ENCODE results near the gene RTRAF.

RTRAF gene

DNA sequence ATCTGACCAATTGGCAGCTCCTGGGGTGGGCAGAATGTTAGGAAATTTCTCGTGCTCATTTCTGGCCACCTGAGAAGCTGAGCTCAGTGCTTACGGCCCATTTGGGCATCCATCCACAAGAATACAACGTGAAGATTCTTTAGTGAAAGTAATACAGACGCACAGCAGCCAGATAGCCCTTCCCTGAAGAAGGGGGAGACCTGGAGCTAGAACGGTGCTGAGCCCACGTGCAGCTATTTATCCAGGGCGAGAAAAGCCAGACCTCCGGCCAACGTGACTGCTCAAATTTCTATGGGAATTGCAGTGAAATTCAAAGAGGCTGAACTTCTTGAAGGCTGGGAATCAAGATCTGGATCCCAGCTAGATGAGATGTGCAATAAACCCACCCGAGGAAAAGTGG is 58.8 kb downstream of the RTRAF start:
- no peaks in the 10 kb centered on the region for H3K9me3 ChIP-seq (ENCODE audit: control insufficient read depth in 1 of 2, low read length in 2 of 2)
- H3K4me1 ChIP-seq (ENCODE audit: control insufficient read depth in 1 of 2, insufficient read depth in 2 of 2, low read length in 2 of 2) = peaks cover 0 to 6% of the 10 kb centered on the region in 2 donors
- H3K4me3 ChIP-seq (ENCODE audit: low read depth in 1 of 2, low read length in 2 of 2) = no peak overlapping the region
- no peaks in the 10 kb centered on the region for H3K36me3 ChIP-seq (ENCODE audit: control insufficient read depth in 1 of 2, insufficient read depth in 2 of 2, low read length in 2 of 2)
- H3K27me3 ChIP-seq (ENCODE audit: control insufficient read depth in 1 of 2, insufficient read depth in 2 of 2, low read length in 2 of 2) = no peaks in the 10 kb centered on the region
- H3K9ac ChIP-seq (ENCODE audit: low read depth in 1 of 2, low read length in 2 of 2) = no peak overlapping the region
- H3K27ac ChIP-seq (ENCODE audit: low read depth, low read length) = no peak overlapping the region

DNA sequence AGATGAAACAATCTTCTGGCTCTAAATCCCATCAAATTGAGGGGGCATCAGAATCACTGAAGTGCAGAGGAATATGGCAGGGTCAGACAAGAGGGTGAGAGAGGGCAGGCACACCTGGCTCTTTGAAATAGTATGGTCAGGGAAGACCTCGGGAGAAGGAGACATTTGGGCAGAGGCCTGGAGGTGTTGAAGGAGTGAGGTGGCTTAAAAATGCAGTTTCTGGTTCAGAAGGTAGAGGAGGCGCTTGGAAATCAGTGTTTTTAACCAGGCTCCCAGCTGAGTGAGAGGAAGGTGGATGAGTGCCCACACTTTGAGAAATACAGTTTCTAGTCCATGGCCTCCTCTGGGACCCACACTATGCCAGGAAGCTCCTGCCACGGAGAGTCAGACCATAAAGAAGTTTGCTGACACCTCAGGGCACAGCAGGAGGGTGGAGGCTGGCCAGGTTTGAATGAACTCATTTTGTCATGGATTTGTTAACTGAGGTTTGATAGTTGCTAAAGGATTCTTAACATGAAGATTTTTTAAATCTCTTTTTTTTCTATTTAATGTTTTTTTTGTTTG is 59.4 kb downstream of the RTRAF start:
- H3K27ac ChIP-seq (ENCODE audit: low read depth, low read length) = no peak overlapping the region
- H3K4me1 ChIP-seq (ENCODE audit: control insufficient read depth in 1 of 2, insufficient read depth in 2 of 2, low read length in 2 of 2) = peaks cover 0 to 6% of the 10 kb centered on the region in 2 donors

DNA sequence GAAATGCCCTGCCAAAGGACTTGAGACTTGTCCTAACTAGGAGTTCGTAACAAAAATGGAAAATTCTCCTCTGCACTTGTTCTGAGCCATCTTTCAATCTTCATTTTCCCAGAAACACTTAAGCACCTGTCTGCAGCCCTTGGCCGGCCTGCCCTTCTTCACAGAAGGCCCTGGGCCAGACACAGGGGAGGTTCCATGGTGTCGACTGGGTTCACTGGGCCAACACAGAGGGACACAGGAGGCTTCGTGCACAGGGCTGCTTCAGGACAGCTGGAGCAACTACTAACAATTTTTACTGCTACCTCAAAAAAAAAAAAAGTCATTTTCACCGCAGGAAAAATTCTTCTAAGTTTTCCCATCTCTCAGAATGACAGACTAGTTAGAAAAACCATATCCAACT is 59.9 kb downstream of the RTRAF start:
- no peak overlapping the region for H3K4me3 ChIP-seq (ENCODE audit: low read depth in 1 of 2, low read length in 2 of 2)
- H3K9ac ChIP-seq (ENCODE audit: low read depth in 1 of 2, low read length in 2 of 2) = no peak overlapping the region
- no peaks in the 10 kb centered on the region for H3K27me3 ChIP-seq (ENCODE audit: control insufficient read depth in 1 of 2, insufficient read depth in 2 of 2, low read length in 2 of 2)
- H3K36me3 ChIP-seq (ENCODE audit: control insufficient read depth in 1 of 2, insufficient read depth in 2 of 2, low read length in 2 of 2) = no peaks in the 10 kb centered on the region
- H3K4me1 ChIP-seq (ENCODE audit: control insufficient read depth in 1 of 2, insufficient read depth in 2 of 2, low read length in 2 of 2) = peaks cover 0 to 6% of the 10 kb centered on the region in 2 donors
- no peaks in the 10 kb centered on the region for H3K9me3 ChIP-seq (ENCODE audit: control insufficient read depth in 1 of 2, low read length in 2 of 2)
- H3K27ac ChIP-seq (ENCODE audit: low read depth, low read length) = no peak overlapping the region

More for the DNA sequence above, 59.4 kb downstream of the RTRAF start:
- no peaks in the 10 kb centered on the region for H3K27me3 ChIP-seq (ENCODE audit: control insufficient read depth in 1 of 2, insufficient read depth in 2 of 2, low read length in 2 of 2)
- H3K9me3 ChIP-seq (ENCODE audit: control insufficient read depth in 1 of 2, low read length in 2 of 2) = no peaks in the 10 kb centered on the region
- H3K4me3 ChIP-seq (ENCODE audit: low read depth in 1 of 2, low read length in 2 of 2) = no peak overlapping the region
- H3K9ac ChIP-seq (ENCODE audit: low read depth in 1 of 2, low read length in 2 of 2) = no peak overlapping the region
- no peaks in the 10 kb centered on the region for H3K36me3 ChIP-seq (ENCODE audit: control insufficient read depth in 1 of 2, insufficient read depth in 2 of 2, low read length in 2 of 2)

GRCh38 chr14:52049721-52050588 is 60.6 kb downstream of the RTRAF start:
- no peak overlapping the region for H3K4me3 ChIP-seq (ENCODE audit: low read depth in 1 of 2, low read length in 2 of 2)
- H3K9me3 ChIP-seq (ENCODE audit: control insufficient read depth in 1 of 2, low read length in 2 of 2) = no peaks in the 10 kb centered on the region
- no peaks in the 10 kb centered on the region for H3K36me3 ChIP-seq (ENCODE audit: control insufficient read depth in 1 of 2, insufficient read depth in 2 of 2, low read length in 2 of 2)
- H3K27ac ChIP-seq (ENCODE audit: low read depth, low read length) = no peak overlapping the region
- H3K4me1 ChIP-seq (ENCODE audit: control insufficient read depth in 1 of 2, insufficient read depth in 2 of 2, low read length in 2 of 2) = peaks cover 0 to 6% of the 10 kb centered on the region in 2 donors
- no peaks in the 10 kb centered on the region for H3K27me3 ChIP-seq (ENCODE audit: control insufficient read depth in 1 of 2, insufficient read depth in 2 of 2, low read length in 2 of 2)
- no peak overlapping the region for H3K9ac ChIP-seq (ENCODE audit: low read depth in 1 of 2, low read length in 2 of 2)

GRCh38 chr14:52051251-52051650 is 61.9 kb downstream of the RTRAF start:
- H3K36me3 ChIP-seq (ENCODE audit: control insufficient read depth in 1 of 2, insufficient read depth in 2 of 2, low read length in 2 of 2) = no peaks in the 10 kb centered on the region
- H3K9me3 ChIP-seq (ENCODE audit: control insufficient read depth in 1 of 2, low read length in 2 of 2) = no peaks in the 10 kb centered on the region
- H3K4me3 ChIP-seq (ENCODE audit: low read depth in 1 of 2, low read length in 2 of 2) = no peak overlapping the region
- H3K27me3 ChIP-seq (ENCODE audit: control insufficient read depth in 1 of 2, insufficient read depth in 2 of 2, low read length in 2 of 2) = no peaks in the 10 kb centered on the region
- no peak overlapping the region for H3K9ac ChIP-seq (ENCODE audit: low read depth in 1 of 2, low read length in 2 of 2)
- H3K4me1 ChIP-seq (ENCODE audit: control insufficient read depth in 1 of 2, insufficient read depth in 2 of 2, low read length in 2 of 2) = peaks cover 0 to 6% of the 10 kb centered on the region in 2 donors
- no peak overlapping the region for H3K27ac ChIP-seq (ENCODE audit: low read depth, low read length)

DNA sequence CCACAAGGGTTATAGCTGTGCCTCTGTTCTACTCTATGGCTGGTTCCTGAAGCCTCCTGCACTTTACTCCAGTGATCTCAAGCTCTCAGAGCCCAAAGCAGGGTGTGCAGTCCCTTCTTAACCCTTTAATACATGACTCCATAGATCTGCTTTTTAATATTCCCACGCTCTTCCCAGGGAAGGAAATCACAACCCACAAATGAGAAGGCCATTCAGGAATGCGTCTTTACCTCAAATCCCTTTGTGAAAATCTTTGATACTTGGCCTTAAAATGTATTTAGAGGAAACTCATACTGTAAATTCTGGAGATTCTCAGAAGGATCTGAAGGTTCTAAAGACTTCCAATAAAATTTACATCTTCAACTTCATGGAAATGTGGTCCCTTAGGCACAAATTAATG is 62.5 kb downstream of the RTRAF start:
- H3K9ac ChIP-seq (ENCODE audit: low read depth in 1 of 2, low read length in 2 of 2) = no peak overlapping the region
- no peaks in the 10 kb centered on the region for H3K9me3 ChIP-seq (ENCODE audit: control insufficient read depth in 1 of 2, low read length in 2 of 2)
- H3K4me3 ChIP-seq (ENCODE audit: low read depth in 1 of 2, low read length in 2 of 2) = no peak overlapping the region
- H3K36me3 ChIP-seq (ENCODE audit: control insufficient read depth in 1 of 2, insufficient read depth in 2 of 2, low read length in 2 of 2) = no peaks in the 10 kb centered on the region
- no peaks in the 10 kb centered on the region for H3K27me3 ChIP-seq (ENCODE audit: control insufficient read depth in 1 of 2, insufficient read depth in 2 of 2, low read length in 2 of 2)
- H3K27ac ChIP-seq (ENCODE audit: low read depth, low read length) = no peak overlapping the region
- peaks cover 0 to 6% of the 10 kb centered on the region in 2 donors for H3K4me1 ChIP-seq (ENCODE audit: control insufficient read depth in 1 of 2, insufficient read depth in 2 of 2, low read length in 2 of 2)

- Histone ChIP-seq H3K27me3 (ENCODE audit: control insufficient read depth in 1 of 2, insufficient read depth in 2 of 2, low read length in 2 of 2) (no peaks in the 10 kb centered on the region), H3K36me3 (ENCODE audit: control insufficient read depth in 1 of 2, insufficient read depth in 2 of 2, low read length in 2 of 2) (no peaks in the 10 kb centered on the region), H3K4me1 (ENCODE audit: control insufficient read depth in 1 of 2, insufficient read depth in 2 of 2, low read length in 2 of 2) (peaks cover 0 to 6% of the 10 kb centered on the region in 2 donors), H3K9me3 (ENCODE audit: control insufficient read depth in 1 of 2, low read length in 2 of 2) (no peaks in the 10 kb centered on the region), H3K4me3 (ENCODE audit: low read depth in 1 of 2, low read length in 2 of 2) (no peak overlapping the region), H3K9ac (ENCODE audit: low read depth in 1 of 2, low read length in 2 of 2) (no peak overlapping the region), H3K27ac (ENCODE audit: low read depth, low read length) (no peak overlapping the region)
Measured at GRCh38 chr14:52052288-52052943, 63.1 kb downstream of the RTRAF start.

DNA sequence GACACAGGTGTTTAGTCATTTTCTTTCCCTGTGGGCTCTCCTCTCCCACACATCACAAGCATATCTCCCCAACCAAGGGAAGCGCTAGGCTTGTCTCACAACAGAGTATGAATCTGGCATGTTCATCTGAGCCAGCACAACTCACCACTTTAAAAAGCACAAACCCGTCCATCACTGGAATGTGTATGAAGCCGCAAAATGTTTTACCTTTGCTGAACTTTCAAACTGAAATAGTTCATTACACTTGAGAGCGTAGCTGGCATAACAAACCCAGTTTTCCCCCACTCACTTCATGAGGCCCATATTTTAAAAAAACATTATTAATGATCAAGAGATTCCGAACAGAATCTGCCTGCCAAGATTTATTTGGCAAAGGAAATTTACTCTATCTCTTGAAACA is 63.7 kb downstream of the RTRAF start:
- H3K4me3 ChIP-seq (ENCODE audit: low read depth in 1 of 2, low read length in 2 of 2) = no peak overlapping the region
- H3K9ac ChIP-seq (ENCODE audit: low read depth in 1 of 2, low read length in 2 of 2) = no peak overlapping the region
- H3K27me3 ChIP-seq (ENCODE audit: control insufficient read depth in 1 of 2, insufficient read depth in 2 of 2, low read length in 2 of 2) = no peaks in the 10 kb centered on the region
- H3K36me3 ChIP-seq (ENCODE audit: control insufficient read depth in 1 of 2, insufficient read depth in 2 of 2, low read length in 2 of 2) = no peaks in the 10 kb centered on the region
- peaks cover 0 to 6% of the 10 kb centered on the region in 2 donors for H3K4me1 ChIP-seq (ENCODE audit: control insufficient read depth in 1 of 2, insufficient read depth in 2 of 2, low read length in 2 of 2)
- H3K27ac ChIP-seq (ENCODE audit: low read depth, low read length) = no peak overlapping the region
- no peaks in the 10 kb centered on the region for H3K9me3 ChIP-seq (ENCODE audit: control insufficient read depth in 1 of 2, low read length in 2 of 2)

GRCh38 chr14:52054678-52055077 is 65.3 kb downstream of the RTRAF start:
- no peaks in the 10 kb centered on the region for H3K9me3 ChIP-seq (ENCODE audit: control insufficient read depth in 1 of 2, low read length in 2 of 2)
- no peaks in the 10 kb centered on the region for H3K27me3 ChIP-seq (ENCODE audit: control insufficient read depth in 1 of 2, insufficient read depth in 2 of 2, low read length in 2 of 2)
- H3K4me3 ChIP-seq (ENCODE audit: low read depth in 1 of 2, low read length in 2 of 2) = no peak overlapping the region
- peaks cover 0 to 6% of the 10 kb centered on the region in 2 donors for H3K4me1 ChIP-seq (ENCODE audit: control insufficient read depth in 1 of 2, insufficient read depth in 2 of 2, low read length in 2 of 2)
- no peaks in the 10 kb centered on the region for H3K36me3 ChIP-seq (ENCODE audit: control insufficient read depth in 1 of 2, insufficient read depth in 2 of 2, low read length in 2 of 2)
- no peak overlapping the region for H3K9ac ChIP-seq (ENCODE audit: low read depth in 1 of 2, low read length in 2 of 2)
- H3K27ac ChIP-seq (ENCODE audit: low read depth, low read length) = no peak overlapping the region

GRCh38 chr14:52055167-52055566 is 65.8 kb downstream of the RTRAF start:
- H3K27ac ChIP-seq (ENCODE audit: low read depth, low read length) = no peak overlapping the region
- H3K9me3 ChIP-seq (ENCODE audit: control insufficient read depth in 1 of 2, low read length in 2 of 2) = no peaks in the 10 kb centered on the region
- H3K27me3 ChIP-seq (ENCODE audit: control insufficient read depth in 1 of 2, insufficient read depth in 2 of 2, low read length in 2 of 2) = no peaks in the 10 kb centered on the region
- H3K36me3 ChIP-seq (ENCODE audit: control insufficient read depth in 1 of 2, insufficient read depth in 2 of 2, low read length in 2 of 2) = no peaks in the 10 kb centered on the region
- H3K4me3 ChIP-seq (ENCODE audit: low read depth in 1 of 2, low read length in 2 of 2) = no peak overlapping the region
- H3K4me1 ChIP-seq (ENCODE audit: control insufficient read depth in 1 of 2, insufficient read depth in 2 of 2, low read length in 2 of 2) = peaks cover 0 to 6% of the 10 kb centered on the region in 2 donors
- H3K9ac ChIP-seq (ENCODE audit: low read depth in 1 of 2, low read length in 2 of 2) = no peak overlapping the region
